ENCODE results near the gene DNAJA3. TPM values are rescaled to one million over a fixed set of nuclear protein-coding genes. Genes with fewer than 3 reads are reported as not detected.
A peak's percentile ranks its signal among the peaks of the same experiment; 100 is the strongest.
"Not testable (repeated sequence)": the region's sequence is repeated elsewhere in the genome, so short reads cannot be mapped to it uniquely, and the experiment has no call there.

DNAJA3 gene
- total and polyA plus RNA-seq, 7 donors = 68.0 to 110 (median 81.9) TPM

DNA sequence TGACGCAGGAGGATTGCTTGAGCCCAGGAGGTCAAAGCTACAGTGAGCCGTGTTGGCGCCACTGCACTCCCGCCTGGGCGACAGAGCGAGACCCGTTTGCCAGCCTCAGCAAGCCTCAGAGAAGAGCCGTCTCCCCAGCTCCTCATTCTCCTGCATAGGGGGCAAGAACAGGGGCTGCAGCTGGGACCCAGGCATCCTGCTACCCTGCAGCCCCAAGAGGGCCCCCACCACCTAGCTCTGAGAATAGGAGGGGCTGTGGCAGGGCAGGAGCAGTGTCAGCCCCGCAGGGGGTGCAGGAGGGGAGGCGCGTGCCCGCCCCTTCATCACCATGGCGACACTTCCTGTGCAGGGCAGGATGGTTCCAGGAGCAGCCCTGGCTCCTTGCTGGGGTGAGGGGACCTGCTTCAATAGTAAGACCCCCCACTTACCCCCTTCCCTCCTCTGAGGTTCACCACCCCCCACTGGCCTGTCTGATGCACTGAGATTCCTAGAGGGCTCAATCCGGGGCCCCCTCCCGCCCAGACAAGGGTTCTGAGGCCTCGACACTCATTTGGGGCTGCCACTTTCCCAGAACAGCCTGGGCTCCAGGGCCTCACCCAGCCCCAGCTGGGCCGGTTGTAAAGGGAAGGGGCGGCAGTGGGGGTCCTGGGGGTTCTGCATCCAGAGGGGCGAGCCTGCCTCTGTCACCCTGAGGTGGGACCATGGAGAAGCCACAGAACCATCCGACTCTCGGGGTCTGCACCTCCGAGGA lies 33.9 kb upstream of the DNAJA3 start:
- H3K4me3 ChIP-seq = no peak overlapping the region
- TF ChIP-seq, protein P1, sequence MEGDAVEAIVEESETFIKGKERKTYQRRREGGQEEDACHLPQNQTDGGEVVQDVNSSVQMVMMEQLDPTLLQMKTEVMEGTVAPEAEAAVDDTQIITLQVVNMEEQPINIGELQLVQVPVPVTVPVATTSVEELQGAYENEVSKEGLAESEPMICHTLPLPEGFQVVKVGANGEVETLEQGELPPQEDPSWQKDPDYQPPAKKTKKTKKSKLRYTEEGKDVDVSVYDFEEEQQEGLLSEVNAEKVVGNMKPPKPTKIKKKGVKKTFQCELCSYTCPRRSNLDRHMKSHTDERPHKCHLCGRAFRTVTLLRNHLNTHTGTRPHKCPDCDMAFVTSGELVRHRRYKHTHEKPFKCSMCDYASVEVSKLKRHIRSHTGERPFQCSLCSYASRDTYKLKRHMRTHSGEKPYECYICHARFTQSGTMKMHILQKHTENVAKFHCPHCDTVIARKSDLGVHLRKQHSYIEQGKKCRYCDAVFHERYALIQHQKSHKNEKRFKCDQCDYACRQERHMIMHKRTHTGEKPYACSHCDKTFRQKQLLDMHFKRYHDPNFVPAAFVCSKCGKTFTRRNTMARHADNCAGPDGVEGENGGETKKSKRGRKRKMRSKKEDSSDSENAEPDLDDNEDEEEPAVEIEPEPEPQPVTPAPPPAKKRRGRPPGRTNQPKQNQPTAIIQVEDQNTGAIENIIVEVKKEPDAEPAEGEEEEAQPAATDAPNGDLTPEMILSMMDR (IDR thresholded peaks at IDR 0.05) = no peak
- peaks cover 3% of the 10 kb centered on the region for H3K4me1 ChIP-seq
- DNase-seq (no peak), ATAC-seq (no peak)
- intact Hi-C loops (cut with DNase I) = no loop called here
- no peaks in the 10 kb centered on the region for H3K27me3 ChIP-seq (ENCODE audit: insufficient read depth in 3 of 3, low read length in 2 of 3)
- peaks cover 0 to 11% of the 10 kb centered on the region in 2 donors for H3K36me3 ChIP-seq (ENCODE audit: insufficient read depth in 1 of 2, low read depth in 1 of 2)
- H3K9me3 ChIP-seq = no peaks in the 10 kb centered on the region
- no peak overlapping the region for H3K27ac ChIP-seq
- WGBS, 3 donors = 89 to 92% (median 91%) methylated on average over 17 to 22 of the region's 22 CpGs

DNA sequence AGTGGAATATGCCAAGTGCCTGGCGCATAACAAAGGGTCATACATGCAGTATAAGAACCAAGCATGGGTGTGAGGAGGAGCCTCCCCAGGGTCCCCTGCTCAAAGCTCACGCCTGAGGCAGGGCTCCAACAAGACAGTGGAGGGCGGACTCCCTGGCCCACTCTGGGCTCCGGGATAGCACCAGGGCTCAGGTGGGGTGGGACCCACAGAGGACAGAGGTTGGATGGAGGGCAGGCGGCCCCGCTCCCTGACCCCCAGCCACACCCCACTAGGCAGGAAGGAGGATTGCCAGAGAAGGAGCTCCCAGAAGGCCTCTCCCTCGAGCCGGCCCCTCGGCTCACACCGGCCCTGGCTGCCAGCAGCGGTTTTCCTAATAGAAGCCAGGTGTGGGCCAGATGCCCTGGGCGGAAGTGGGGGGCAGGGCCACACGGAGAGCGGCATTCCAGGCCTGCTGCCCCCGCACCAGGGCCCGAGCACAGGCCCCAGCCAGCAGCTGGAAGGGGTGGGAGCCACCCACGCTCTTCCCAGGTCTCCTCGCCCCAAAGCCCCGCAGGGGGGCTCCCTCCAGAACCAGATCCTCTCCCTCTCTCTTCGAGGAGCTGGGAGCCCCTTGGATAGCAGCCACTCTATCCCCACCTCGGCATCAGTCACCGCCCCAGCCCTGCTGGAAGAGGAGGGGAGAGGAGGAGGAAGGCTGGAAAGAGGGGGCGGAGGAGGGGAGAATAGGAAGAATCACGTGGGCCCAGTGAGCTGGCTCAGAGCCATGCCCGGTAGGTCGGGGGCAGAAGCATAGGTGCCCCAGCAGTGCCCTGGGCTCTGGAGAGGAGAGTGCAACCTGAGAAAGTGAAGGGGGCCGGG lies 33.1 kb upstream of the DNAJA3 start:
- ATAC-seq = peak; percentile 11 to 28 (median 22)
- no peak overlapping the region for H3K4me3 ChIP-seq
- H3K4me1 ChIP-seq = peaks cover 3% of the 10 kb centered on the region
- peak overlapping the region; percentile 30 for H3K27ac ChIP-seq
- TF ChIP-seq, protein P1 (IDR thresholded peaks at IDR 0.05) = no peak
- H3K9me3 ChIP-seq = no peaks in the 10 kb centered on the region
- H3K36me3 ChIP-seq (ENCODE audit: insufficient read depth in 1 of 2, low read depth in 1 of 2) = peaks cover 0 to 11% of the 10 kb centered on the region in 2 donors
- DNase-seq = peak in 1 of 2 donors; percentile 62
- 67 to 76% (median 68%) methylated on average over 23 to 27 of the region's 27 CpGs for WGBS, 3 donors
- intact Hi-C loops (cut with DNase I) = no loop called here
- no peaks in the 10 kb centered on the region for H3K27me3 ChIP-seq (ENCODE audit: insufficient read depth in 3 of 3, low read length in 2 of 3)

DNA sequence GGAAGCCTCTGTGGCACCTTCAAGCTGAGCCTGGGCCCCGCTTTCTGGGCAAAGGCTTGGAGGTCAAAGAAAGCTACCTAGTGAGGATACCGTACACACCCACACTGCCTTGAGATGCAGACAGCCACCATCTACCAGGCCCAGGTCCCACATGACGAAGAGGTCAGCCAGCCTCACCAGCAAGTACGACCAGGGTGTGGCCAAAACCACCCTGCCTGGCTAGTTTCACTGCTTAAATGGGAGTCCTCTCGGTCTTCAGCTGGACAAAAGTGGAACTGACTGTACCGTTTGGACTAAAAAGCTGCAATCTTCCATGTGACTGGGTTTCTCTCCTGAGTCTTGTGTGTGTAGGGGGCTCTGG lies 32.4 kb upstream of the DNAJA3 start:
- peaks cover 3% of the 10 kb centered on the region for H3K4me1 ChIP-seq
- ATAC-seq = peak in 1 of 4 donors; percentile 24
- TF ChIP-seq, protein P1 (IDR thresholded peaks at IDR 0.05) = no peak

DNA sequence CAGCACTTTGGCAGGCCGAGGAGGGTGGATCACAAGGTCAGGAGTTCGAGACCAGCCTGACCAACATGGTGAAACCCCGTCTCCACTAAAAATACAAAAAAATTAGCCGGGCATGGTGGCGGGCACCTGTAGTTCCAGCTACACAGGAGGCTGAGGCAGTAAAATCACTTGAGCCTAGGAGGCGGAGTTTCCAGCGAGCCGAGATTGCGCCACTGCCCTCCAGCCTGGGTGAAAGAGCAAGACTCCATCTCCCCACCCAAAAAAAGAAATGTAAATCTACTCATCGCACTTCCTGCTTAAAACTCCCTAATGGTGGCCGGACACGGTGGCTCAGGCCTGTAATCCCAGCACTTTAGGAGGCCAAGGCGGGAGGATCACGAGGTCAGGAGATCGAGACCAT lies 31.8 kb upstream of the DNAJA3 start:
- H3K27ac ChIP-seq; H3K4me1 ChIP-seq; H3K9me3 ChIP-seq; ATAC-seq; H3K27me3 ChIP-seq (ENCODE audit: insufficient read depth in 3 of 3, low read length in 2 of 3); intact Hi-C loops (cut with DNase I); DNase-seq; H3K4me3 ChIP-seq: not testable (repeated sequence)
- peaks cover 0 to 11% of the 10 kb centered on the region in 2 donors for H3K36me3 ChIP-seq (ENCODE audit: insufficient read depth in 1 of 2, low read depth in 1 of 2)
- WGBS, 3 donors = 96 to 97% (median 97%) methylated on average over 15 of the region's 15 CpGs

More for the DNA sequence above, 32.4 kb upstream of the DNAJA3 start:
- Histone ChIP-seq H3K4me3 (no peak overlapping the region), H3K27ac (peak overlapping the region; percentile 23), H3K36me3 (ENCODE audit: insufficient read depth in 1 of 2, low read depth in 1 of 2) (peaks cover 0 to 11% of the 10 kb centered on the region in 2 donors), H3K9me3 (no peaks in the 10 kb centered on the region), H3K27me3 (ENCODE audit: insufficient read depth in 3 of 3, low read length in 2 of 3) (no peaks in the 10 kb centered on the region)
- WGBS, 3 donors = 78 to 83% (median 81%) methylated on average over 6 of the region's 6 CpGs
- peak in 1 of 2 donors; percentile 42 for DNase-seq
- intact Hi-C loops (cut with DNase I) = no loop called here

Measured in psoas muscle (tissue), 8 donors.